ENCODE measurements around the gene ADCY10.

DNA sequence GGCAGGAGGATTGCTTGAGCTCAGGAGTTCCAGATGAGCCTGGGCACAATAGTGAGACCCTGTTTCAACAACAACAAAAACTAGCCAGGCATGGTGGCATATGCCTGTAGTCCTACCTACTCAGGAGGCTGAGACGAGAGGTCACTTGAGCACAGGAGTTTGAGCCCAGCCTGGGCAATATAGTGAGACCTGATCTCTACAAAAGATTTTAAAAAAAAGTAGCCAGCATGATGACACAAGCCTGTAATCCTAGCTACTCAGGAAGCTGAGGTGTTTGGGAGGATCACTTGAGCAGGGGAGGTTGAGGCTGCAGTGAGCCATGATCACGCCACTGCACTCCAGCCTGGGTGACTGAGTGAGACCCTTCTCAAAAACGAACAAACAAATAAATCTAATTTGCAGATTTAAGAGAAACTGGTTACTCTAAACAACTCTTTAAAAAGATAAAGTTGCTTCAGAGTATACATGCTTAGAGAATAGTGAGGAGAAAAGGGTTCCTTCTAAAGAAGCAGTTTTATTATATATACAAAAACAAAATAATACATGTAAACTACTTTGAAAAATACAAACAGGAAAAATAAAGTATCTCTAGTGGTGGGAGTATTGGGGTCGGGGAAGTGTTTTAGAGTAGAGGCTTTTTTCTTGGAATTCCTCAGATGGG is 88.4 kb downstream of the ADCY10 start:
- TF ChIP-seq, protein P1, sequence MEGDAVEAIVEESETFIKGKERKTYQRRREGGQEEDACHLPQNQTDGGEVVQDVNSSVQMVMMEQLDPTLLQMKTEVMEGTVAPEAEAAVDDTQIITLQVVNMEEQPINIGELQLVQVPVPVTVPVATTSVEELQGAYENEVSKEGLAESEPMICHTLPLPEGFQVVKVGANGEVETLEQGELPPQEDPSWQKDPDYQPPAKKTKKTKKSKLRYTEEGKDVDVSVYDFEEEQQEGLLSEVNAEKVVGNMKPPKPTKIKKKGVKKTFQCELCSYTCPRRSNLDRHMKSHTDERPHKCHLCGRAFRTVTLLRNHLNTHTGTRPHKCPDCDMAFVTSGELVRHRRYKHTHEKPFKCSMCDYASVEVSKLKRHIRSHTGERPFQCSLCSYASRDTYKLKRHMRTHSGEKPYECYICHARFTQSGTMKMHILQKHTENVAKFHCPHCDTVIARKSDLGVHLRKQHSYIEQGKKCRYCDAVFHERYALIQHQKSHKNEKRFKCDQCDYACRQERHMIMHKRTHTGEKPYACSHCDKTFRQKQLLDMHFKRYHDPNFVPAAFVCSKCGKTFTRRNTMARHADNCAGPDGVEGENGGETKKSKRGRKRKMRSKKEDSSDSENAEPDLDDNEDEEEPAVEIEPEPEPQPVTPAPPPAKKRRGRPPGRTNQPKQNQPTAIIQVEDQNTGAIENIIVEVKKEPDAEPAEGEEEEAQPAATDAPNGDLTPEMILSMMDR (IDR thresholded peaks at IDR 0.05; ENCODE audit: insufficient read depth, low read length), result no peak
- no peak for TF ChIP-seq GABPA (IDR thresholded peaks at IDR 0.05; ENCODE audit: low read depth)
- TF ChIP-seq, protein P2, sequence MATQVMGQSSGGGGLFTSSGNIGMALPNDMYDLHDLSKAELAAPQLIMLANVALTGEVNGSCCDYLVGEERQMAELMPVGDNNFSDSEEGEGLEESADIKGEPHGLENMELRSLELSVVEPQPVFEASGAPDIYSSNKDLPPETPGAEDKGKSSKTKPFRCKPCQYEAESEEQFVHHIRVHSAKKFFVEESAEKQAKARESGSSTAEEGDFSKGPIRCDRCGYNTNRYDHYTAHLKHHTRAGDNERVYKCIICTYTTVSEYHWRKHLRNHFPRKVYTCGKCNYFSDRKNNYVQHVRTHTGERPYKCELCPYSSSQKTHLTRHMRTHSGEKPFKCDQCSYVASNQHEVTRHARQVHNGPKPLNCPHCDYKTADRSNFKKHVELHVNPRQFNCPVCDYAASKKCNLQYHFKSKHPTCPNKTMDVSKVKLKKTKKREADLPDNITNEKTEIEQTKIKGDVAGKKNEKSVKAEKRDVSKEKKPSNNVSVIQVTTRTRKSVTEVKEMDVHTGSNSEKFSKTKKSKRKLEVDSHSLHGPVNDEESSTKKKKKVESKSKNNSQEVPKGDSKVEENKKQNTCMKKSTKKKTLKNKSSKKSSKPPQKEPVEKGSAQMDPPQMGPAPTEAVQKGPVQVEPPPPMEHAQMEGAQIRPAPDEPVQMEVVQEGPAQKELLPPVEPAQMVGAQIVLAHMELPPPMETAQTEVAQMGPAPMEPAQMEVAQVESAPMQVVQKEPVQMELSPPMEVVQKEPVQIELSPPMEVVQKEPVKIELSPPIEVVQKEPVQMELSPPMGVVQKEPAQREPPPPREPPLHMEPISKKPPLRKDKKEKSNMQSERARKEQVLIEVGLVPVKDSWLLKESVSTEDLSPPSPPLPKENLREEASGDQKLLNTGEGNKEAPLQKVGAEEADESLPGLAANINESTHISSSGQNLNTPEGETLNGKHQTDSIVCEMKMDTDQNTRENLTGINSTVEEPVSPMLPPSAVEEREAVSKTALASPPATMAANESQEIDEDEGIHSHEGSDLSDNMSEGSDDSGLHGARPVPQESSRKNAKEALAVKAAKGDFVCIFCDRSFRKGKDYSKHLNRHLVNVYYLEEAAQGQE (IDR thresholded peaks at IDR 0.05; ENCODE audit: insufficient replicate concordance, low read depth), result no peak
- no peak for TF ChIP-seq POLR2AphosphoS5 (IDR thresholded peaks at IDR 0.05; ENCODE audit: low read depth)
- no peak for TF ChIP-seq SPI1 (IDR thresholded peaks at IDR 0.05; ENCODE audit: borderline replicate concordance, low read depth)

Measured in HL-60 (cell line).